HEK293 (cell line): ENCODE measurements around the gene CMTM4.

ENCODE experiments used
- CTCF ChIA-PET: fragments of 350-600 bp; formaldehyde crosslinking; extraction: SDS; loops from one replicate; lab custom pipeline; 2021; ENCODE audit warnings: antibody characterized with exemption; lab: Yijun Ruan, JAX
- POLR2A ChIA-PET: fragments of 300-600 bp; formaldehyde crosslinking; extraction: SDS; loops from one replicate; lab custom pipeline; 2020; ENCODE audit warnings: antibody characterized with exemption, inconsistent platforms; lab: Yijun Ruan, JAX
- H3K27ac ChIP-seq: fragments of 200-500 bp; sonication (Bioruptor generic); 2 replicates; pipeline ENCODE4 v1.5.1; 2014; ENCODE audit warnings: low read depth, low read length, control low read depth, inconsistent platforms; ENCODE audit errors: extremely low read depth
- H3K36me3 ChIP-seq, 2 experiments: fragments of 200-500 bp in 1 of 2; sonication (Bioruptor generic) in 1 of 2; 1 replicate in 1 of 2; 2 replicates in 1 of 2; pipeline ENCODE4 v1.5.1; 2014 to 2017; ENCODE audit warnings: inconsistent platforms in 2 of 2, low read length in 2 of 2; ENCODE audit not compliant: control insufficient read depth in 2 of 2, insufficient read depth in 1 of 2
- H3K4me1 ChIP-seq: fragments of 200-500 bp; sonication (Bioruptor generic); 2 replicates; pipeline ENCODE4 v1.5.1; 2014; ENCODE audit warnings: mild to moderate bottlenecking, low read length, inconsistent platforms; ENCODE audit not compliant: control insufficient read depth, insufficient read depth
- H3K4me3 ChIP-seq: 2 replicates; pipeline ENCODE4 v1.5.1; 2011; ENCODE audit warnings: low read depth, mild to moderate bottlenecking, control low read depth, low read length, moderate library complexity
- H3K9me3 ChIP-seq: fragments of 200-500 bp; sonication (Bioruptor generic); 2 replicates; pipeline ENCODE4 v1.5.1; 2014; ENCODE audit warnings: low read depth, low read length, inconsistent platforms; ENCODE audit not compliant: control insufficient read depth, insufficient read depth
- HOXA7 ChIP-seq: sonication (generic); formaldehyde crosslinking; IDR thresholded peaks from 2 replicates; pipeline ENCODE4 v1.8.1; 2022; ENCODE audit warnings: missing genetic modification reagents, borderline replicate concordance
- REPIN1 ChIP-seq: fragments of 450-650 bp; formaldehyde crosslinking; IDR thresholded peaks from 2 replicates; pipeline ENCODE4 v1.5.1; 2017; ENCODE audit warnings: missing biosample characterization, missing genetic modification characterization, low read depth
- ZBTB20 ChIP-seq: fragments of 450-650 bp; formaldehyde crosslinking; IDR thresholded peaks from 2 replicates; pipeline ENCODE4 v1.5.1; 2016; ENCODE audit warnings: missing biosample characterization, missing genetic modification characterization
- ZNF121 ChIP-seq: fragments of 450-650 bp; formaldehyde crosslinking; IDR thresholded peaks from 2 replicates; pipeline ENCODE4 v1.5.1; 2016; ENCODE audit warnings: missing biosample characterization, missing genetic modification characterization
- ZNF16 ChIP-seq: fragments of 450-650 bp; formaldehyde crosslinking; IDR thresholded peaks from 2 replicates; pipeline ENCODE4 v1.5.1; 2016; ENCODE audit warnings: low read depth, missing biosample characterization, missing genetic modification characterization
- ZNF292 ChIP-seq: fragments of 450-650 bp; formaldehyde crosslinking; IDR thresholded peaks from 2 replicates; pipeline ENCODE4 v1.5.1; 2016; ENCODE audit warnings: low read depth, missing biosample characterization, missing genetic modification characterization, borderline replicate concordance
- ZNF366 ChIP-seq: fragments of 450-650 bp; formaldehyde crosslinking; conservative IDR thresholded peaks from 2 replicates; pipeline ENCODE4 v1.5.1; 2016; ENCODE audit warnings: missing biosample characterization, missing genetic modification characterization
- ZNF501 ChIP-seq: fragments of 450-650 bp; formaldehyde crosslinking; IDR thresholded peaks from 2 replicates; pipeline ENCODE4 v1.5.1; 2016; ENCODE audit warnings: missing biosample characterization, missing genetic modification characterization
- ZNF514 ChIP-seq: fragments of 450-650 bp; formaldehyde crosslinking; IDR thresholded peaks from 2 replicates; pipeline ENCODE4 v1.5.1; 2016; ENCODE audit warnings: missing biosample characterization, missing genetic modification characterization
- ZNF558 ChIP-seq: fragments of 450-650 bp; formaldehyde crosslinking; IDR thresholded peaks from 2 replicates; pipeline ENCODE4 v1.5.1; 2016; ENCODE audit warnings: missing biosample characterization, missing genetic modification characterization
- ZNF610 ChIP-seq: fragments of 450-650 bp; formaldehyde crosslinking; IDR thresholded peaks from 2 replicates; pipeline ENCODE4 v1.5.1; 2016; ENCODE audit warnings: missing biosample characterization, missing genetic modification characterization, borderline replicate concordance
- ZNF660 ChIP-seq: fragments of 450-650 bp; IDR thresholded peaks from 2 replicates; pipeline ENCODE4 v1.5.1; 2018; ENCODE audit warnings: missing biosample characterization, mild to moderate bottlenecking, missing genetic modification characterization
- ZNF785 ChIP-seq: fragments of 450-650 bp; formaldehyde crosslinking; IDR thresholded peaks from 2 replicates; pipeline ENCODE4 v1.5.1; 2016; ENCODE audit warnings: missing biosample characterization, missing genetic modification characterization
- ZNF843 ChIP-seq: fragments of 450-650 bp; formaldehyde crosslinking; IDR thresholded peaks from 2 replicates; pipeline ENCODE4 v1.5.1; 2016; ENCODE audit warnings: missing biosample characterization, missing genetic modification characterization
- TF ChIP-seq, protein P1 (sequence below): fragments of 450-650 bp; formaldehyde crosslinking; IDR thresholded peaks from 2 replicates; pipeline ENCODE4 v1.5.1; 2016; ENCODE audit warnings: missing biosample characterization, missing genetic modification characterization
- TF ChIP-seq, protein P2 (sequence below): fragments of 450-650 bp; formaldehyde crosslinking; conservative IDR thresholded peaks from 2 replicates; pipeline ENCODE4 v1.5.1; 2016; ENCODE audit warnings: low read depth, missing biosample characterization, missing genetic modification characterization
- TF ChIP-seq, protein P3 (sequence below): IDR thresholded peaks from 2 replicates; pipeline ENCODE4 v1.6.1; 2011; ENCODE audit warnings: mild to moderate bottlenecking, low read depth, low read length, borderline replicate concordance
- TF ChIP-seq, protein P4 (sequence below): fragments of 450-650 bp; formaldehyde crosslinking; IDR thresholded peaks from 2 replicates; pipeline ENCODE4 v1.5.1; 2016; ENCODE audit warnings: missing biosample characterization, missing genetic modification characterization
- TF ChIP-seq, protein P5 (sequence below): sonication (generic); formaldehyde crosslinking; IDR thresholded peaks from 2 replicates; pipeline ENCODE4 v1.8.1; 2022; ENCODE audit warnings: mild to moderate bottlenecking, moderate library complexity, missing genetic modification reagents

The CMTM4 gene

DNA sequence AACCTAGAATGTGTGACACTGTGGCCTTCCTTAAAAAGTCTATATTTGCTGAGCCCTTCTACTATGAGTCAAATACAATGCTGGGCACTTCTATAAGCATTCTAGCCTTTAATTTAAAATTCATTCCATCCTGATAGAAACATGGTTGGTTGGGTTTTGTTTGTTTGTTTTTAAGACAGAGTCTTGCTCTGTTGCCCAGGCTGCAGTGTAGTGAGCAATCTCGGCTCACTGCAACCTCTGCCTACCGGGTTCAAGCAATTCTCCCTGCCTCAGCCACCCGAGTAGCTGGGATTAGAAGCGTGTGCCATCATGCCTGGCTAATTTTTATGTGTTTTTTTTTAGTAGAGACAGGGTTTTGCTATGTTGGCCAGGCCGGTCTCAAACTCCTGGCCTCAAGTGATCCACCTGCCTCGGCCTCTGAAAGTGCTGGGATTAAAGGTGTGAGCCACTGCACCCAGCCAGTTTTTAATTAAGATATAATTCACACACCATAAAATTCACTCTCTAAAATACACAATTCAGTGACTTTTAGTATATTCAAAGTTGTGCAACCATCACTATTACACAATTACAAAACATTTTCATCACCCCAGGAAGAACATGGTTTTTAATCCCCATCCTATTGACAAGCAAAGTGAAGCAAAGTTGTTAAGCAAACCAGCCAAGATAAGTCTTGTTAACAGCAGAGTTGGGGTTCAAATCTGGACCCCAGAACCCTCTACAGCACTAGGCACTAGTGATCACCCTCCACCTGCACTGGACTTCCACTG lies 42.8 kb downstream of the CMTM4 start:
- Histone ChIP-seq H3K36me3 (no peaks in the 10 kb centered on the region; a peak in 1 of 3 replicates), H3K4me3 (no peak overlapping the region), H3K27ac (no peak overlapping the region), H3K4me1 (peaks cover 5% of the 10 kb centered on the region), H3K9me3 (no peaks in the 10 kb centered on the region)
- POLR2A ChIA-PET: no interaction called here
- TF ChIP-seq ZNF121 (tag by site-specific recombination) (0 out of 2 replicates have a peak, but pooled peaks have one; percentile 40), ZNF610 (no peak), ZNF558 (tag by site-specific recombination) (no peak), ZNF843 (tag by site-specific recombination) (no peak), HOXA7 (CRISPR knock-in tag) (no peak), ZNF514 (tag by site-specific recombination) (no peak), ZBTB20 (tag by site-specific recombination) (peak; percentile 21; the same call in 1 of the 2 replicates)
- CTCF ChIA-PET: interaction anchor here (1.3 to 3.7 kb wide), 2 partner anchors 19 to 45 kb away, joined by 4 to 18 read pairs; no protein-coding TSS in a partner anchor

GRCh38 chr16:66652661-66653360 lies 43.7 kb downstream of the CMTM4 start:
- Histone ChIP-seq H3K27ac (no peak overlapping the region), H3K4me1 (peaks cover 5% of the 10 kb centered on the region), H3K4me3 (no peak overlapping the region), H3K9me3 (no peaks in the 10 kb centered on the region), H3K36me3 (no peaks in the 10 kb centered on the region; a peak in 1 of 3 replicates)
- ChIA-PET POLR2A (no interaction called here), CTCF (interaction anchor here (0.6 to 3.7 kb wide), 10 partner anchors 8 to 257 kb away, joined by 3 to 86 read pairs (median 4); partner anchors contain the start of gene CMTM4)
- TF ChIP-seq ZNF785 (tag by site-specific recombination) (no peak), REPIN1 (tag by site-specific recombination) (no peak), ZNF501 (tag by site-specific recombination) (no peak)
- TF ChIP-seq, protein P1, sequence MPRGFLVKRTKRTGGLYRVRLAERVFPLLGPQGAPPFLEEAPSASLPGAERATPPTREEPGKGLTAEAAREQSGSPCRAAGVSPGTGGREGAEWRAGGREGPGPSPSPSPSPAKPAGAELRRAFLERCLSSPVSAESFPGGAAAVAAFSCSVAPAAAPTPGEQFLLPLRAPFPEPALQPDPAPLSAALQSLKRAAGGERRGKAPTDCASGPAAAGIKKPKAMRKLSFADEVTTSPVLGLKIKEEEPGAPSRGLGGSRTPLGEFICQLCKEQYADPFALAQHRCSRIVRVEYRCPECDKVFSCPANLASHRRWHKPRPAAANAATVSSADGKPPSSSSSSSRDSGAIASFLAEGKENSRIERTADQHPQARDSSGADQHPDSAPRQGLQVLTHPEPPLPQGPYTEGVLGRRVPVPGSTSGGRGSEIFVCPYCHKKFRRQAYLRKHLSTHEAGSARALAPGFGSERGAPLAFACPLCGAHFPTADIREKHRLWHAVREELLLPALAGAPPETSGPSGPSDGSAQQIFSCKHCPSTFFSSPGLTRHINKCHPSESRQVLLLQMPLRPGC (tag by site-specific recombination): no peak
- TF ChIP-seq, protein P2, sequence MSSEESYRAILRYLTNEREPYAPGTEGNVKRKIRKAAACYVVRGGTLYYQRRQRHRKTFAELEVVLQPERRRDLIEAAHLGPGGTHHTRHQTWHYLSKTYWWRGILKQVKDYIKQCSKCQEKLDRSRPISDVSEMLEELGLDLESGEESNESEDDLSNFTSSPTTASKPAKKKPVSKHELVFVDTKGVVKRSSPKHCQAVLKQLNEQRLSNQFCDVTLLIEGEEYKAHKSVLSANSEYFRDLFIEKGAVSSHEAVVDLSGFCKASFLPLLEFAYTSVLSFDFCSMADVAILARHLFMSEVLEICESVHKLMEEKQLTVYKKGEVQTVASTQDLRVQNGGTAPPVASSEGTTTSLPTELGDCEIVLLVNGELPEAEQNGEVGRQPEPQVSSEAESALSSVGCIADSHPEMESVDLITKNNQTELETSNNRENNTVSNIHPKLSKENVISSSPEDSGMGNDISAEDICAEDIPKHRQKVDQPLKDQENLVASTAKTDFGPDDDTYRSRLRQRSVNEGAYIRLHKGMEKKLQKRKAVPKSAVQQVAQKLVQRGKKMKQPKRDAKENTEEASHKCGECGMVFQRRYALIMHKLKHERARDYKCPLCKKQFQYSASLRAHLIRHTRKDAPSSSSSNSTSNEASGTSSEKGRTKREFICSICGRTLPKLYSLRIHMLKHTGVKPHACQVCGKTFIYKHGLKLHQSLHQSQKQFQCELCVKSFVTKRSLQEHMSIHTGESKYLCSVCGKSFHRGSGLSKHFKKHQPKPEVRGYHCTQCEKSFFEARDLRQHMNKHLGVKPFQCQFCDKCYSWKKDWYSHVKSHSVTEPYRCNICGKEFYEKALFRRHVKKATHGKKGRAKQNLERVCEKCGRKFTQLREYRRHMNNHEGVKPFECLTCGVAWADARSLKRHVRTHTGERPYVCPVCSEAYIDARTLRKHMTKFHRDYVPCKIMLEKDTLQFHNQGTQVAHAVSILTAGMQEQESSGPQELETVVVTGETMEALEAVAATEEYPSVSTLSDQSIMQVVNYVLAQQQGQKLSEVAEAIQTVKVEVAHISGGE: no peak
- TF ChIP-seq, protein P3, sequence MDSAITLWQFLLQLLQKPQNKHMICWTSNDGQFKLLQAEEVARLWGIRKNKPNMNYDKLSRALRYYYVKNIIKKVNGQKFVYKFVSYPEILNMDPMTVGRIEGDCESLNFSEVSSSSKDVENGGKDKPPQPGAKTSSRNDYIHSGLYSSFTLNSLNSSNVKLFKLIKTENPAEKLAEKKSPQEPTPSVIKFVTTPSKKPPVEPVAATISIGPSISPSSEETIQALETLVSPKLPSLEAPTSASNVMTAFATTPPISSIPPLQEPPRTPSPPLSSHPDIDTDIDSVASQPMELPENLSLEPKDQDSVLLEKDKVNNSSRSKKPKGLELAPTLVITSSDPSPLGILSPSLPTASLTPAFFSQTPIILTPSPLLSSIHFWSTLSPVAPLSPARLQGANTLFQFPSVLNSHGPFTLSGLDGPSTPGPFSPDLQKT: no peak

DNA sequence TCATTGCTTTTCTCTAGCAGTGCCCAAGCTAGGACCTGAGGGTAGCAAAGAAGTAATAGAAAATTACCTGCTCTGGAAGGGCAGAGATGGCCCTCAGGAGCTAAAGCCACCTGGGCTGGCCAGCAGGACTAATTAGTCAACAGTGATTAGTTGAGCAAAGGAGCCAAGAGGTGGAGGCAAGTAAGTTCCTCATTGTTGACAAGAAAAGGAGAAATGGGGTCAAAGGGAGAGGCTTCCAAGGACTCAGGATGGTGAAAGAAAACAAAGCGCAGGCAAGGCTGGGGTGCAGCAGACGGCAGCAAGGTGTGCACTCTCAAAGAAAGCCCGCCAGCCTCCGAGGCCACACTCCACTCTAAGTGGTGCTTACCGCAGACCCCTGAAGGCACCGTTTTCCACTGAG lies 44.6 kb downstream of the CMTM4 start:
- TF ChIP-seq ZNF660 (no peak), ZNF366 (no peak), ZNF292 (no peak), ZNF16 (tag by site-specific recombination) (no peak)
- TF ChIP-seq, protein P4, sequence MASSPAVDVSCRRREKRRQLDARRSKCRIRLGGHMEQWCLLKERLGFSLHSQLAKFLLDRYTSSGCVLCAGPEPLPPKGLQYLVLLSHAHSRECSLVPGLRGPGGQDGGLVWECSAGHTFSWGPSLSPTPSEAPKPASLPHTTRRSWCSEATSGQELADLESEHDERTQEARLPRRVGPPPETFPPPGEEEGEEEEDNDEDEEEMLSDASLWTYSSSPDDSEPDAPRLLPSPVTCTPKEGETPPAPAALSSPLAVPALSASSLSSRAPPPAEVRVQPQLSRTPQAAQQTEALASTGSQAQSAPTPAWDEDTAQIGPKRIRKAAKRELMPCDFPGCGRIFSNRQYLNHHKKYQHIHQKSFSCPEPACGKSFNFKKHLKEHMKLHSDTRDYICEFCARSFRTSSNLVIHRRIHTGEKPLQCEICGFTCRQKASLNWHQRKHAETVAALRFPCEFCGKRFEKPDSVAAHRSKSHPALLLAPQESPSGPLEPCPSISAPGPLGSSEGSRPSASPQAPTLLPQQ (tag by site-specific recombination): no peak
- TF ChIP-seq, protein P5, sequence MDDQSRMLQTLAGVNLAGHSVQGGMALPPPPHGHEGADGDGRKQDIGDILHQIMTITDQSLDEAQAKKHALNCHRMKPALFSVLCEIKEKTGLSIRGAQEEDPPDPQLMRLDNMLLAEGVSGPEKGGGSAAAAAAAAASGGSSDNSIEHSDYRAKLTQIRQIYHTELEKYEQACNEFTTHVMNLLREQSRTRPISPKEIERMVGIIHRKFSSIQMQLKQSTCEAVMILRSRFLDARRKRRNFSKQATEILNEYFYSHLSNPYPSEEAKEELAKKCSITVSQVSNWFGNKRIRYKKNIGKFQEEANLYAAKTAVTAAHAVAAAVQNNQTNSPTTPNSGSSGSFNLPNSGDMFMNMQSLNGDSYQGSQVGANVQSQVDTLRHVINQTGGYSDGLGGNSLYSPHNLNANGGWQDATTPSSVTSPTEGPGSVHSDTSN: no peak
- Histone ChIP-seq H3K4me1 (peaks cover 5% of the 10 kb centered on the region), H3K27ac (no peak overlapping the region), H3K36me3 (no peaks in the 10 kb centered on the region), H3K4me3 (no peak overlapping the region), H3K9me3 (no peaks in the 10 kb centered on the region)
- ChIA-PET POLR2A (interaction anchor here (1.2 kb wide), 1 partner anchor 46 kb away, joined by 3 read pairs; no protein-coding TSS in a partner anchor), CTCF (interaction anchor here (0.6 to 3.7 kb wide), 16 partner anchors 9 to 100 kb away, joined by 3 to 86 read pairs (median 8); partner anchors contain the start of gene CMTM4)
